ENCODE measurements around the gene BACE2.

Gene BACE2

DNA sequence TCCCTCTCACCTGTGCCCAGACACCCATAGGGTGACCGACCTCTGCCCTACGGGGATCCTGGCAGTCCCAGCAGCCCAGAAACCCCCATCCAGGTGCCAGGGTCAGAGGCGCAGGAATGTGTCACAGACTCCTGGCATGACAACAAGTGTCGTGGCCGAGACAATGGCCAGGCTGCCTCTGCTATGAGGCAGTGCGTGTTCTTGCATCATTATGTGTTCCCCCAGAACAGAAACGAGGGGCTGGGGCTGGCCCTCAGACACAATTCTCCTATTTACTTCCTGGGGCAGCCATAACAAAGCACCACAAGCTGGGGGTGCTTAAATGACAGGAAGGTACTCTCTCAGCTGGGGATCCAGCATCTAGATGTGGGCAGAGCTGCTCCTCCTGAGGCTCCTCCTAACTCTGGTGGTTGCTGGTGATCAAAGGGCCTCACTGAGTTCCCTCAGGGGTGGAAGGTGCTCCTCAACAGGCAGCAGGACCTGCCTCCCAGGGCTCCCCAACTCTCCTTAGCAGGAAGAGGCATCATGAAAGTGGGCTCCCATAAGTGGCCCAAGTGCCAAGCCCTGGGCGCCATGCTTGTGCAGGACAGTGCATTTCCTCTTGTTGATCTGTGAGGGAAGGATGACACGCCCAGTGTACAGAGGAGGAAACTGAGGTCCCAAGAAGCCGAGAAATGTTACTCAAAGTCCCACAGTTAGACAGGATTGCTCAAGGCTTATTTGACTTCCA, 24.2 kb upstream of the BACE2 start:
- Histone ChIP-seq H3K4me3 (ENCODE audit: low read depth, low read length) (no peak overlapping the region), H3K9me3 (ENCODE audit: control insufficient read depth, insufficient read depth, low read depth, low read length) (no peaks in the 10 kb centered on the region), H3K4me1 (ENCODE audit: control insufficient read depth, insufficient read depth, low read length) (no peaks in the 10 kb centered on the region), H3K27ac (ENCODE audit: extremely low read depth, low read depth, low read length) (no peak overlapping the region), H3K36me3 (ENCODE audit: control insufficient read depth in 2 of 2, insufficient read depth in 1 of 2, low read length in 2 of 2) (no peaks in the 10 kb centered on the region)
- TF ChIP-seq ZNF133 (tag by site-specific recombination; IDR thresholded peaks at IDR 0.05) (no peak), ZNF341 (tag by site-specific recombination; IDR thresholded peaks at IDR 0.05; ENCODE audit: low read depth) (no peak), ZNF610 (tag by site-specific recombination; IDR thresholded peaks at IDR 0.05; ENCODE audit: borderline replicate concordance) (no peak), MYNN (tag by site-specific recombination; IDR thresholded peaks at IDR 0.05; ENCODE audit: borderline replicate concordance) (no peak), ZNF768 (tag by site-specific recombination; IDR thresholded peaks at IDR 0.05) (no peak), IKZF3 (tag by site-specific recombination; IDR thresholded peaks at IDR 0.05) (no peak), ZNF837 (tag by site-specific recombination; IDR thresholded peaks at IDR 0.05) (no peak), EGR2 (tag by site-specific recombination; IDR thresholded peaks at IDR 0.05; ENCODE audit: low read depth) (no peak), SALL2 (tag by site-specific recombination; IDR thresholded peaks at IDR 0.05; ENCODE audit: borderline replicate concordance) (no peak), OSR2 (tag by site-specific recombination; IDR thresholded peaks at IDR 0.05) (no peak), ZNF221 (tag by site-specific recombination; IDR thresholded peaks at IDR 0.05; ENCODE audit: borderline replicate concordance) (no peak), ZNF843 (tag by site-specific recombination; IDR thresholded peaks at IDR 0.05) (no peak), WT1 (tag by site-specific recombination; IDR thresholded peaks at IDR 0.05) (no peak), ZNF48 (tag by site-specific recombination; IDR thresholded peaks at IDR 0.05) (no peak), PBX3 (CRISPR knock-in tag; IDR thresholded peaks at IDR 0.05) (no peak)
- TF ChIP-seq, protein P1, sequence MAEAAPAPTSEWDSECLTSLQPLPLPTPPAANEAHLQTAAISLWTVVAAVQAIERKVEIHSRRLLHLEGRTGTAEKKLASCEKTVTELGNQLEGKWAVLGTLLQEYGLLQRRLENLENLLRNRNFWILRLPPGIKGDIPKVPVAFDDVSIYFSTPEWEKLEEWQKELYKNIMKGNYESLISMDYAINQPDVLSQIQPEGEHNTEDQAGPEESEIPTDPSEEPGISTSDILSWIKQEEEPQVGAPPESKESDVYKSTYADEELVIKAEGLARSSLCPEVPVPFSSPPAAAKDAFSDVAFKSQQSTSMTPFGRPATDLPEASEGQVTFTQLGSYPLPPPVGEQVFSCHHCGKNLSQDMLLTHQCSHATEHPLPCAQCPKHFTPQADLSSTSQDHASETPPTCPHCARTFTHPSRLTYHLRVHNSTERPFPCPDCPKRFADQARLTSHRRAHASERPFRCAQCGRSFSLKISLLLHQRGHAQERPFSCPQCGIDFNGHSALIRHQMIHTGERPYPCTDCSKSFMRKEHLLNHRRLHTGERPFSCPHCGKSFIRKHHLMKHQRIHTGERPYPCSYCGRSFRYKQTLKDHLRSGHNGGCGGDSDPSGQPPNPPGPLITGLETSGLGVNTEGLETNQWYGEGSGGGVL (tag by site-specific recombination; IDR thresholded peaks at IDR 0.05): no peak
- TF ChIP-seq, protein P2, sequence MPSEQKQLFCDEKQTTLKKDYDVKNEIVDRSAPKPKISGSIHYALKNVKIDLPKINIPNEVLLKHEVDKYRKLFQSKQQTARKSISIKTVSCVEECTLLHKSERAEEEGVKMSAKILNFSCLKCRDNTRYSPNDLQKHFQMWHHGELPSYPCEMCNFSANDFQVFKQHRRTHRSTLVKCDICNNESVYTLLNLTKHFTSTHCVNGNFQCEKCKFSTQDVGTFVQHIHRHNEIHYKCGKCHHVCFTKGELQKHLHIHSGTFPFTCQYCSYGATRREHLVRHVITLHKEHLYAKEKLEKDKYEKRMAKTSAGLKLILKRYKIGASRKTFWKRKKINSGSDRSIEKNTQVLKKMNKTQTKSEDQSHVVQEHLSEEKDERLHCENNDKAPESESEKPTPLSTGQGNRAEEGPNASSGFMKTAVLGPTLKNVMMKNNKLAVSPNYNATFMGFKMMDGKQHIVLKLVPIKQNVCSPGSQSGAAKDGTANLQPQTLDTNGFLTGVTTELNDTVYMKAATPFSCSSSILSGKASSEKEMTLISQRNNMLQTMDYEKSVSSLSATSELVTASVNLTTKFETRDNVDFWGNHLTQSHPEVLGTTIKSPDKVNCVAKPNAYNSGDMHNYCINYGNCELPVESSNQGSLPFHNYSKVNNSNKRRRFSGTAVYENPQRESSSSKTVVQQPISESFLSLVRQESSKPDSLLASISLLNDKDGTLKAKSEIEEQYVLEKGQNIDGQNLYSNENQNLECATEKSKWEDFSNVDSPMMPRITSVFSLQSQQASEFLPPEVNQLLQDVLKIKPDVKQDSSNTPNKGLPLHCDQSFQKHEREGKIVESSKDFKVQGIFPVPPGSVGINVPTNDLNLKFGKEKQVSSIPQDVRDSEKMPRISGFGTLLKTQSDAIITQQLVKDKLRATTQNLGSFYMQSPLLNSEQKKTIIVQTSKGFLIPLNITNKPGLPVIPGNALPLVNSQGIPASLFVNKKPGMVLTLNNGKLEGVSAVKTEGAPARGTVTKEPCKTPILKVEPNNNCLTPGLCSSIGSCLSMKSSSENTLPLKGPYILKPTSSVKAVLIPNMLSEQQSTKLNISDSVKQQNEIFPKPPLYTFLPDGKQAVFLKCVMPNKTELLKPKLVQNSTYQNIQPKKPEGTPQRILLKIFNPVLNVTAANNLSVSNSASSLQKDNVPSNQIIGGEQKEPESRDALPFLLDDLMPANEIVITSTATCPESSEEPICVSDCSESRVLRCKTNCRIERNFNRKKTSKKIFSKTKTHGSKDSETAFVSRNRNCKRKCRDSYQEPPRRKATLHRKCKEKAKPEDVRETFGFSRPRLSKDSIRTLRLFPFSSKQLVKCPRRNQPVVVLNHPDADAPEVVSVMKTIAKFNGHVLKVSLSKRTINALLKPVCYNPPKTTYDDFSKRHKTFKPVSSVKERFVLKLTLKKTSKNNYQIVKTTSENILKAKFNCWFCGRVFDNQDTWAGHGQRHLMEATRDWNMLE (tag by site-specific recombination; conservative IDR thresholded peaks at IDR 0.05; ENCODE audit: low read depth): no peak
- CTCF ChIA-PET: interaction anchor here (0.9 kb wide), 1 partner anchor 9 kb away, joined by 3 read pairs; no protein-coding TSS in a partner anchor
- POLR2A ChIA-PET: no interaction called here
